Hepatocyte (in vitro differentiated cells): ENCODE results near the gene PRR18. TPM values are rescaled to one million over a fixed set of nuclear protein-coding genes. Genes with fewer than 3 reads are reported as not detected.

Source experiments
- DNase-seq: peaks from one replicate; pipeline ENCODE4 v3.0.0-alpha.2; 2016; ENCODE audit warnings: low spot score
- H2AFZ ChIP-seq: fragments of 200-600 bp; sonication (generic); 2 replicates; pipeline ENCODE4 v1.6.0; 2016; ENCODE audit warnings: antibody characterized with exemption, mild to moderate bottlenecking
- H3K27ac ChIP-seq: fragments of 200-600 bp; sonication (generic); 2 replicates; pipeline ENCODE4 v1.5.1; 2016; ENCODE audit warnings: mild to moderate bottlenecking
- H3K27me3 ChIP-seq: fragments of 200-600 bp; sonication (generic); 2 replicates; pipeline ENCODE4 v1.6.1; 2016
- H3K36me3 ChIP-seq: fragments of 200-600 bp; sonication (generic); replicated peaks from 2 replicates; pipeline ENCODE4 v1.5.1; 2016; ENCODE audit warnings: low read depth; ENCODE audit not compliant: insufficient read depth
- H3K4me1 ChIP-seq: fragments of 200-600 bp; sonication (generic); 2 replicates; pipeline ENCODE4 v1.5.1; 2016; ENCODE audit warnings: mild to moderate bottlenecking, moderate library complexity; ENCODE audit not compliant: insufficient read depth
- H3K4me2 ChIP-seq: fragments of 200-600 bp; sonication (generic); 2 replicates; pipeline ENCODE4 v1.6.0; 2016
- H3K4me3 ChIP-seq: fragments of 200-600 bp; sonication (generic); 2 replicates; pipeline ENCODE4 v1.5.1; 2016; ENCODE audit warnings: mild to moderate bottlenecking
- H3K79me2 ChIP-seq: fragments of 200-600 bp; sonication (generic); 2 replicates; pipeline ENCODE4 v1.6.0; 2017; ENCODE audit warnings: mild to moderate bottlenecking
- H3K9me2 ChIP-seq: fragments of 200-600 bp; sonication (generic); replicated peaks from 2 replicates; pipeline ENCODE4 v1.6.0; 2017; ENCODE audit warnings: mild to moderate bottlenecking; ENCODE audit not compliant: insufficient read depth
- H3K9me3 ChIP-seq: fragments of 200-600 bp; sonication (generic); 2 replicates; pipeline ENCODE4 v1.5.1; 2016; ENCODE audit warnings: low read depth, mild to moderate bottlenecking
- H4K20me1 ChIP-seq: fragments of 200-600 bp; sonication (generic); 2 replicates; pipeline ENCODE4 v1.6.0; 2016; ENCODE audit warnings: mild to moderate bottlenecking; ENCODE audit not compliant: insufficient read depth, poor library complexity, severe bottlenecking
- CTCF ChIP-seq: fragments of 200-600 bp; sonication (generic); IDR thresholded peaks from 2 replicates; pipeline ENCODE4 v1.5.1; 2016; ENCODE audit warnings: antibody characterized with exemption, mild to moderate bottlenecking; ENCODE audit not compliant: poor library complexity
- EZH2 ChIP-seq: fragments of 200-600 bp; sonication (generic); IDR thresholded peaks from 2 replicates; pipeline ENCODE4 v1.6.1; 2016; ENCODE audit warnings: antibody characterized with exemption, mild to moderate bottlenecking, borderline replicate concordance
- EZH2phosphoT487 ChIP-seq: fragments of 200-600 bp; sonication (generic); IDR thresholded peaks from one replicate; pipeline ENCODE4 v1.6.1; 2018; ENCODE audit warnings: antibody characterized with exemption, mild to moderate bottlenecking, low read depth, moderate library complexity; ENCODE audit not compliant: unreplicated experiment, severe bottlenecking
- WGBS: methylation state at CpG from one replicate; pipeline ENCODE4 v1.1.6; 2016; ENCODE audit warnings: low lambda C conversion rate; ENCODE audit errors: missing lambda C conversion rate; 5-methylcytosine and 5-hydroxymethylcytosine counted together
- polyA plus RNA-seq: library from polyadenylated mRNA; unstranded; fragments of >200 nt; fragmentation: Nextera tagmentation; extraction: Ambion mirVana; gene quantifications from 2 replicates; pipeline ENCODE4 v1.2.1, GENCODE V29; 2016
- total RNA-seq: library from RNA; depleted of rRNA; stranded (reverse); fragments of >200 nt; gene quantifications from 2 replicates; pipeline ENCODE4 v1.2.3, GENCODE V29; 2014

PRR18 gene
- total and polyA plus RNA-seq, 2 experiments from 2014 or later: 0.77 to 1.5 TPM

GRCh38 chr6:166300357-166300987 lies 7.7 kb downstream of the PRR18 start:
- Histone ChIP-seq H3K79me2 (no peaks in the 10 kb centered on the region), H3K4me3 (no peak overlapping the region), H3K4me1 (no peaks in the 10 kb centered on the region), H3K27me3 (peaks cover 20% of the 10 kb centered on the region), H3K4me2 (no peak overlapping the region), H3K36me3 (no peaks in the 10 kb centered on the region), H3K27ac (no peak overlapping the region), H4K20me1 (no peaks in the 10 kb centered on the region), H2AFZ (no peak overlapping the region), H3K9me2 (no peaks in the 10 kb centered on the region), H3K9me3 (no peaks in the 10 kb centered on the region)
- no peak for DNase-seq
- 85% methylated on average over 9 of the region's 9 CpGs for WGBS
- TF ChIP-seq CTCF (no peak), EZH2 (no peak), EZH2phosphoT487 (no peak)

- H3K27me3 ChIP-seq: peaks cover 6% of the 10 kb centered on the region
- TF ChIP-seq EZH2: no peak
- WGBS: 98% methylated on average over 22 of the region's 23 CpGs
- H3K9me2 ChIP-seq: no peaks in the 10 kb centered on the region
- no peak for DNase-seq
- H2AFZ ChIP-seq: no peak overlapping the region
- H3K4me2 ChIP-seq: no peak overlapping the region
- H4K20me1 ChIP-seq: no peaks in the 10 kb centered on the region
- no peaks in the 10 kb centered on the region for H3K4me1 ChIP-seq
- H3K9me3 ChIP-seq: no peaks in the 10 kb centered on the region
- H3K79me2 ChIP-seq: no peaks in the 10 kb centered on the region
- H3K36me3 ChIP-seq: no peaks in the 10 kb centered on the region
- H3K4me3 ChIP-seq: no peak overlapping the region
- H3K27ac ChIP-seq: no peak overlapping the region
Observed at GRCh38 chr6:166297606-166298005, 10.6 kb downstream of the PRR18 start.

- Histone ChIP-seq H3K36me3 (no peaks in the 10 kb centered on the region), H2AFZ (no peak overlapping the region), H3K4me1 (no peaks in the 10 kb centered on the region), H3K27ac (no peak overlapping the region), H3K9me2 (no peaks in the 10 kb centered on the region), H3K4me2 (no peak overlapping the region), H3K27me3 (peaks cover 12% of the 10 kb centered on the region), H3K9me3 (no peaks in the 10 kb centered on the region), H3K4me3 (no peak overlapping the region), H4K20me1 (no peaks in the 10 kb centered on the region), H3K79me2 (no peaks in the 10 kb centered on the region)
- no peak for DNase-seq
- WGBS: 89% methylated on average over 10 of the region's 10 CpGs
- TF ChIP-seq CTCF (no peak), EZH2 (no peak), EZH2phosphoT487 (no peak)
Observed at GRCh38 chr6:166296035-166296883, 11.9 kb downstream of the PRR18 start.
